ENCODE measurements around the gene ZPBP2. TPM values are rescaled to one million over a fixed set of nuclear protein-coding genes. Genes with fewer than 3 reads are reported as not detected.
A peak's percentile ranks its signal among the peaks of the same experiment; 100 is the strongest.

The ZPBP2 gene
- total RNA-seq, 2 experiments from 2014 or later: not detected

GRCh38 chr17:39925282-39926134 lies 57.5 kb downstream of the ZPBP2 start:
- H3K4me3 Mint-ChIP-seq: peak overlapping the region; percentile 86

GRCh38 chr17:39926135-39926587 lies 58.2 kb downstream of the ZPBP2 start:
- peaks cover 45% of the 10 kb centered on the region for H3K36me3 Mint-ChIP-seq (ENCODE audit: low read depth)
- H3K4me3 Mint-ChIP-seq: peak overlapping the region; percentile 86
- ChIA-PET POLR2A (interaction anchor here (0.6 to 2.4 kb wide), 25 partner anchors 9 to 655 kb away, joined by 3 to 18 read pairs (median 3); partner anchors contain the start of genes IKZF3 and PSMD3), CTCF (interaction anchor here (0.8 to 4.0 kb wide), 11 partner anchors 13 to 304 kb away, joined by 3 to 27 read pairs (median 3); partner anchors contain the start of gene PSMD3)
- H3K27me3 Mint-ChIP-seq (ENCODE audit: low read depth): no peaks in the 10 kb centered on the region
- peak overlapping the region; percentile 88 for H3K27ac Mint-ChIP-seq
- no peaks in the 10 kb centered on the region for H3K9me3 Mint-ChIP-seq (ENCODE audit: insufficient read depth)
- peaks cover 65% of the 10 kb centered on the region for H3K4me1 Mint-ChIP-seq (ENCODE audit: low read depth)
- ATAC-seq (peak; percentile 66), DNase-seq (no peak)

More at GRCh38 chr17:39925282-39926134, 57.5 kb downstream of the ZPBP2 start:
- no peaks in the 10 kb centered on the region for H3K9me3 Mint-ChIP-seq (ENCODE audit: insufficient read depth)
- no peaks in the 10 kb centered on the region for H3K27me3 Mint-ChIP-seq (ENCODE audit: low read depth)
- ChIA-PET POLR2A (interaction anchor here (0.9 to 2.4 kb wide), 16 partner anchors 8 to 463 kb away, joined by 3 to 18 read pairs (median 6); partner anchors contain the start of genes IKZF3 and PSMD3), CTCF (interaction anchor here (0.9 to 4.0 kb wide), 9 partner anchors 14 to 303 kb away, joined by 3 to 27 read pairs (median 4); partner anchors contain the start of gene PSMD3)
- H3K4me1 Mint-ChIP-seq (ENCODE audit: low read depth): peaks cover 71% of the 10 kb centered on the region
- H3K36me3 Mint-ChIP-seq (ENCODE audit: low read depth): peaks cover 52% of the 10 kb centered on the region
- ATAC-seq: no peak
- DNase-seq: no peak
- H3K27ac Mint-ChIP-seq: peak overlapping the region; percentile 88

GRCh38 chr17:39926588-39927100 lies 58.6 kb downstream of the ZPBP2 start:
- Mint-ChIP-seq H3K27me3 (ENCODE audit: low read depth) (no peaks in the 10 kb centered on the region), H3K36me3 (ENCODE audit: low read depth) (peaks cover 41% of the 10 kb centered on the region), H3K9me3 (ENCODE audit: insufficient read depth) (no peaks in the 10 kb centered on the region), H3K4me1 (ENCODE audit: low read depth) (peaks cover 60% of the 10 kb centered on the region), H3K4me3 (peak overlapping the region; percentile 86), H3K27ac (peak overlapping the region; percentile 88)
- ATAC-seq (peak; percentile 68), DNase-seq (peak; percentile 89)
- POLR2A ChIA-PET: interaction anchor here (0.6 to 2.4 kb wide), 25 partner anchors 8 to 655 kb away, joined by 3 to 18 read pairs (median 3); partner anchors contain the start of genes GSDMB, IKZF3 and PSMD3
- CTCF ChIA-PET: interaction anchor here (0.6 to 4.0 kb wide), 11 partner anchors 13 to 305 kb away, joined by 3 to 27 read pairs (median 3); partner anchors contain the start of gene PSMD3

Other genes starting within 250 kb of the ZPBP2 start
- gene PPP1R1B, start 241.2 kb upstream of the ZPBP2 start, total RNA-seq: not detected
- 10 to 100 TPM; 69.0 to 72.1 TPM for gene STARD3, start 231.1 kb upstream of the ZPBP2 start, total RNA-seq
- gene TCAP, start 202.9 kb upstream of the ZPBP2 start, total RNA-seq: 1 to 10 TPM; 1.3 to 1.8 TPM
- not detected for gene PNMT, start 199.7 kb upstream of the ZPBP2 start, total RNA-seq
- 10 to 100 TPM; 12.3 to 14.7 TPM for gene PGAP3, start 180.1 kb upstream of the ZPBP2 start, total RNA-seq
- 1 to 10 TPM; 2.1 to 3.0 TPM for gene ERBB2, start 168.1 kb upstream of the ZPBP2 start, total RNA-seq
- gene MIEN1, start 137.7 kb upstream of the ZPBP2 start, total RNA-seq: 10 to 100 TPM; 44.0 to 44.6 TPM
- gene GRB7, start 130.3 kb upstream of the ZPBP2 start, total RNA-seq: under 1 TPM in 1 of 2 experiments, not detected in 1; 0.37 TPM
- 10 to 100 TPM; 31.1 to 31.9 TPM for gene IKZF3, start 3.9 kb upstream of the ZPBP2 start, total RNA-seq
- gene GSDMB, start 50.4 kb downstream of the ZPBP2 start, total RNA-seq: 10 to 100 TPM; 48.6 to 56.7 TPM
- gene ORMDL3, start 59.4 kb downstream of the ZPBP2 start, total RNA-seq: 100 to 1,000 TPM; 151 to 168 TPM
- gene LRRC3C, start 59.5 kb downstream of the ZPBP2 start, total RNA-seq: not detected
- gene GSDMA, start 94.8 kb downstream of the ZPBP2 start, total RNA-seq: 1 to 10 TPM; 3.3 to 4.5 TPM
- gene PSMD3, start 112.6 kb downstream of the ZPBP2 start, total RNA-seq: 100 to 1,000 TPM; 104 to 116 TPM
- gene CSF3, start 147.2 kb downstream of the ZPBP2 start, total RNA-seq: not detected
- 10 to 100 TPM; 93.4 to 96.7 TPM for gene MED24, start 186.2 kb downstream of the ZPBP2 start, total RNA-seq
- gene THRA, start 194.8 kb downstream of the ZPBP2 start, total RNA-seq: 1 to 10 TPM; 8.7 to 9.7 TPM
- 1 to 10 TPM; 4.1 to 4.9 TPM for gene NR1D1, start 232.4 kb downstream of the ZPBP2 start, total RNA-seq